ENCODE measurements around the gene ACOT7.

Gene ACOT7

DNA sequence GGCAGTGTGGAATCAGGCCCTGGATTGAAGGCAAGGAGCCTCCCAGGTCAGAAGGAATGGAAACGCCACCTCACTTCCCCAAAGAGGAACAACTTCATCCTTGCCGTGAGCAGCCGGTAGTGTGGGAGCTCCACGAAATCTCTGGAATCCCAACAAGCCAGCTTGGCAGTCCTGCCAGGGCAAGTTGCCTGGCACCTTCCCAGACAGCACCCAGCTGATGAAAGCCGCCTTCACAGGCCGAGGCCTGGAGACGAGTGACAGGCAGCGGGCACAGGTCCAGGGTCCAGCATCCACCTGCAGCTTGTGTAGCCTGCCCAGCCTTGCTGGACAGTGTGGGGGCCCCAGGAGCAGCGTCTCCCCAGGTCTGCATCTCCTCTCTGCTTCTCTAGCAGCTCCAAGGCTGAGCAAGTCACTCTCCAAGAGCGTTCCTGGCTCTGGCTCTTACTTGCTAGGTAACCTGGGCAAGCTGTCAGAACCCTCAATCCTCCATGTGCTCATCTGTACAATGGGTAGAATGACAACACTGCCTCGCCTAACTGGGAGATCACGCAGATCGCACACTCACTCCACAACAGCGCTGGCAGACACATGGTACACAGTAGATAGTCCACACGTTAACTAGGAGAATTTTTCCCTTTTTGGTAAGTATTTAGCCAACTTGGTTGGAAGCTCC lies 43.0 kb downstream of the ACOT7 start:
- H3K27me3 ChIP-seq (ENCODE audit: insufficient read depth, low read depth): no peaks in the 10 kb centered on the region
- H3K4me3 ChIP-seq (IDR thresholded peaks at IDR 0.05; ENCODE audit: insufficient read depth, low read depth, low read length): no peak overlapping the region
- no peak overlapping the region for H3K27ac ChIP-seq
- no peaks in the 10 kb centered on the region for H3K36me3 ChIP-seq (ENCODE audit: insufficient read depth)
- no peak overlapping the region for H3K4me2 ChIP-seq
- TF ChIP-seq, protein P1, sequence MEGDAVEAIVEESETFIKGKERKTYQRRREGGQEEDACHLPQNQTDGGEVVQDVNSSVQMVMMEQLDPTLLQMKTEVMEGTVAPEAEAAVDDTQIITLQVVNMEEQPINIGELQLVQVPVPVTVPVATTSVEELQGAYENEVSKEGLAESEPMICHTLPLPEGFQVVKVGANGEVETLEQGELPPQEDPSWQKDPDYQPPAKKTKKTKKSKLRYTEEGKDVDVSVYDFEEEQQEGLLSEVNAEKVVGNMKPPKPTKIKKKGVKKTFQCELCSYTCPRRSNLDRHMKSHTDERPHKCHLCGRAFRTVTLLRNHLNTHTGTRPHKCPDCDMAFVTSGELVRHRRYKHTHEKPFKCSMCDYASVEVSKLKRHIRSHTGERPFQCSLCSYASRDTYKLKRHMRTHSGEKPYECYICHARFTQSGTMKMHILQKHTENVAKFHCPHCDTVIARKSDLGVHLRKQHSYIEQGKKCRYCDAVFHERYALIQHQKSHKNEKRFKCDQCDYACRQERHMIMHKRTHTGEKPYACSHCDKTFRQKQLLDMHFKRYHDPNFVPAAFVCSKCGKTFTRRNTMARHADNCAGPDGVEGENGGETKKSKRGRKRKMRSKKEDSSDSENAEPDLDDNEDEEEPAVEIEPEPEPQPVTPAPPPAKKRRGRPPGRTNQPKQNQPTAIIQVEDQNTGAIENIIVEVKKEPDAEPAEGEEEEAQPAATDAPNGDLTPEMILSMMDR (conservative IDR thresholded peaks at IDR 0.05; ENCODE audit: low read depth, low read length): no peak
- no peak overlapping the region for H3K9ac ChIP-seq
- H2AFZ ChIP-seq (ENCODE audit: low read depth): no peak overlapping the region
- H3K79me2 ChIP-seq (ENCODE audit: insufficient read depth, low read depth): no peaks in the 10 kb centered on the region
- no peaks in the 10 kb centered on the region for H4K20me1 ChIP-seq (ENCODE audit: insufficient read depth)
- no peaks in the 10 kb centered on the region for H3K4me1 ChIP-seq (ENCODE audit: low read depth, poor library complexity, severe bottlenecking)

DNA sequence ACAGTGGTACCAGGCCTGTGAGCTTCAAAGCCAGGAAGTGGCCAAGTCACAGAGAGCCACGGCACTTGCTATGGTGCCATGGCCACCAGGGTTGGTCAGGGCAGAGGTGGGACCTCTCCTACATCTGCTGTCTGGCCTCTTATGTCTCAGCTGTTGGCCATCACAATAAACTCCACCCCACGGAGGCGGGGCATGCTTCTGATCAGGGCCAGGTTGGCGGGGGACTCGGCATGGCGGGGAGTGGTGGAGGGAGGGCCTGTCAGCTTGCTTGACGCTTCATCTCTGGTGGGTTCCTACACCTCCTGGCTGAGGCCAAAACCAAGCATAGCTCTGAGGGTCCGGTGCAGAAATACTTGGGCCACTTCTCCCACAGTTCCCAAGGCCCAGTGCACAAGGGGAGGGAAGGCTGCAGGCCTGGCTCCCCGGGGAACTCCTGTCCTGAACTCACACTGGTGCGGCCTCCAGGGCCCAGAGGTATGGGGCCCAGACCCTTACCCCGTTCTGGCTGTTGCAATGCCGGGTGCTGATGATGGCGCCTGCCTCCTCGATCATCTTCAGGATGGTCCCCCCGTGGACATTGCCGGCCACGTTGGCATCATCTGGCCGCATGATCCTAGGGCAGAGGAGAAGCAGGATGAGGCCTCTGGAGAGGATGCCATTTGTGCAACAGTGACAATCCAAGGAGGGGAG lies 44.2 kb downstream of the ACOT7 start:
- no peak overlapping the region for H2AFZ ChIP-seq (ENCODE audit: low read depth)
- no peaks in the 10 kb centered on the region for H3K36me3 ChIP-seq (ENCODE audit: insufficient read depth)
- H3K9ac ChIP-seq: no peak overlapping the region
- TF ChIP-seq, protein P1 (conservative IDR thresholded peaks at IDR 0.05; ENCODE audit: low read depth, low read length): no peak
- H3K4me1 ChIP-seq (ENCODE audit: low read depth, poor library complexity, severe bottlenecking): no peaks in the 10 kb centered on the region
- no peak overlapping the region for H3K4me2 ChIP-seq
- H3K79me2 ChIP-seq (ENCODE audit: insufficient read depth, low read depth): no peaks in the 10 kb centered on the region
- H3K4me3 ChIP-seq (IDR thresholded peaks at IDR 0.05; ENCODE audit: insufficient read depth, low read depth, low read length): no peak overlapping the region
- H4K20me1 ChIP-seq (ENCODE audit: insufficient read depth): no peaks in the 10 kb centered on the region
- no peaks in the 10 kb centered on the region for H3K27me3 ChIP-seq (ENCODE audit: insufficient read depth, low read depth)
- H3K27ac ChIP-seq: no peak overlapping the region

DNA sequence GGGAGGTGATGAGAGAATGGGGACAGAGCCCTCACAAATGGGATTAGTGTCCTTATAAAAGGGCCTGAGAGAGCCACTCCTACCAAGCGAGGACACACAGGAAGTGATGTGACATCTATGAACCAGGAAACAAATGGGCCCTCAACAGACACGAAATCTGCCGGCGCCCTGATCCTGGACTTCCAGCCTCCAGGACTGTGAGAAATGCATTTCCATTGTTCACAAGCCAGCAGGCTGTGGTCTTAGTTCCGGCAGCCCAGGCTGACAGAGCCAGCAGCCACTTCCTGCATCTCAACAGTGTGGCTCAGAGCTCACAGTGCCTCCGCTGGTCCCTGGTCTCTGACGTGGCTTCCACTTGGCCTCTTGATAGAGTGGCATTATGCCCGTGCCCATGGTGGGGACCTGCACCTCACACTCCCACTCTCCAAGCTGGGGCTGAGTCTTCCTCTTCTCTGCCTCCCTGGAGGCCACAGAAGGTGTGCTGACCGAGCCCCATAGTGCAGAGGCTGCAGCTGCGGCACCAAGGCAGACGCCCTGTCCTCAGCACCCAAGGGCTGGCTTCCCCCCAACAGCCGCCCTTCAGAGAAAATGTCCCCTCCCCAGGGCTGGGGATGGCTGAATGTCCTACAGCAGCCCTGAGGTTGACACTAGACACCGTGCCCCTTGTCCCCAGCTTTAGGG lies 44.9 kb downstream of the ACOT7 start:
- Histone ChIP-seq H3K36me3 (ENCODE audit: insufficient read depth) (no peaks in the 10 kb centered on the region), H3K27me3 (ENCODE audit: insufficient read depth, low read depth) (no peaks in the 10 kb centered on the region), H3K79me2 (ENCODE audit: insufficient read depth, low read depth) (no peaks in the 10 kb centered on the region), H3K4me3 (IDR thresholded peaks at IDR 0.05; ENCODE audit: insufficient read depth, low read depth, low read length) (no peak overlapping the region), H3K4me1 (ENCODE audit: low read depth, poor library complexity, severe bottlenecking) (no peaks in the 10 kb centered on the region), H2AFZ (ENCODE audit: low read depth) (no peak overlapping the region), H3K27ac (no peak overlapping the region), H3K9ac (no peak overlapping the region), H3K4me2 (no peak overlapping the region), H4K20me1 (ENCODE audit: insufficient read depth) (no peaks in the 10 kb centered on the region)
- TF ChIP-seq, protein P1 (conservative IDR thresholded peaks at IDR 0.05; ENCODE audit: low read depth, low read length): no peak

DNA sequence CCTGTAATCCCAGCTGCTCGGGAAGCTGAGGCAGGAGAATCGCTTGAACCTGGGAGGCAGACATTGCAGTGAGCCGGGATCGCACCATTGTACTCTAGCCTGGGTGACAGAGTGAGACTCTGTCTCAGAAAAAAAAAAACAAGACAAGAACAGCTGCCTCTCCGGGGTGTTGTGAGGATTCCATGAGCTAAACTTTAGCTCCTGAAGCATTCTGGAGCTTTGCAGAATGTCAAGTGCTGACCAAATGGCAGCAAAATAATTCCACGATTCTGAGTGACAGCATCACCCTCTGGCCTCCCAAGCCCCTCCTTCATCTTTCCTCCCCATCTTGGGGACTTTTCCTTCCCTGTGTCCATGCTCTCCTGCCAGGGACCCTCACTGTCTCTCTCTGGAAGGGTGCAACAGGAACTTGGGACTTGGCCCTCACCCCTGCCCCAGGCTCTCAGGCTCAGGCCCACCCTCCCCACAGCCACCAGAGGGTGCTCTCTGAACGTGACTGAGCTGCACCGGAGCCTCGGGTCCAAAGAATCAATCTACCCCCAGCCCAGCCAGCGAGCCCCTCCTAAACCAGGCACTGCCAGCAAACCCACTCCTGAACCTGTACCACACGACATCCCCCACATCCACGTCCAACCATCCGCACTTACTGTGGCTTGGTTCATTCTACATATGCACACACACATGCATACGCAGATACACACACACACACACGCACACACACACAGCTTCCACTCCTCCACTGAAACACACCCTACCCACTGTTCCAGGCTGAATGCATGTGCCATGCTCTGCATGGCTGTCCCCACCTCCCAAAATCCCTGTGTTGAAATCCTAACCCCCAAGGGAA lies 45.7 kb downstream of the ACOT7 start:
- H3K27ac ChIP-seq: no peak overlapping the region
- TF ChIP-seq, protein P1 (conservative IDR thresholded peaks at IDR 0.05; ENCODE audit: low read depth, low read length): peak; percentile 76
- no peak overlapping the region for H2AFZ ChIP-seq (ENCODE audit: low read depth)
- no peaks in the 10 kb centered on the region for H4K20me1 ChIP-seq (ENCODE audit: insufficient read depth)
- H3K27me3 ChIP-seq (ENCODE audit: insufficient read depth, low read depth): no peaks in the 10 kb centered on the region
- H3K9ac ChIP-seq: no peak overlapping the region
- no peaks in the 10 kb centered on the region for H3K36me3 ChIP-seq (ENCODE audit: insufficient read depth)
- H3K4me2 ChIP-seq: no peak overlapping the region
- no peak overlapping the region for H3K4me3 ChIP-seq (IDR thresholded peaks at IDR 0.05; ENCODE audit: insufficient read depth, low read depth, low read length)
- no peaks in the 10 kb centered on the region for H3K4me1 ChIP-seq (ENCODE audit: low read depth, poor library complexity, severe bottlenecking)
- no peaks in the 10 kb centered on the region for H3K79me2 ChIP-seq (ENCODE audit: insufficient read depth, low read depth)
